IPS-15b (cell line): ENCODE data around the gene ATP13A4.
"Not testable (repeated sequence)": the region's sequence is repeated elsewhere in the genome, so short reads cannot be mapped to it uniquely, and the experiment has no call there.

Source experiments
- H3K27me3 ChIP-seq: one replicate; pipeline ENCODE4 v1.6.1; 2013; ENCODE audit warnings: low read length; ENCODE audit not compliant: control insufficient read depth, insufficient read depth
- H3K36me3 ChIP-seq: one replicate; pipeline ENCODE4 v1.6.1; 2013; ENCODE audit warnings: low read length; ENCODE audit not compliant: control insufficient read depth, insufficient read depth
- H3K4me1 ChIP-seq: one replicate; pipeline ENCODE4 v1.6.1; 2013; ENCODE audit warnings: mild to moderate bottlenecking, low read length; ENCODE audit not compliant: control insufficient read depth, insufficient read depth
- H3K4me3 ChIP-seq: one replicate; pipeline ENCODE4 v1.5.1; 2013; ENCODE audit warnings: low read depth, low read length
- H3K9ac ChIP-seq: one replicate; pipeline ENCODE4 v1.6.1; 2013; ENCODE audit warnings: low read depth, mild to moderate bottlenecking, low read length
- H3K9me3 ChIP-seq: one replicate; pipeline ENCODE4 v1.6.1; 2013; ENCODE audit warnings: mild to moderate bottlenecking, low read length; ENCODE audit not compliant: control insufficient read depth, insufficient read depth

Gene ATP13A4

DNA sequence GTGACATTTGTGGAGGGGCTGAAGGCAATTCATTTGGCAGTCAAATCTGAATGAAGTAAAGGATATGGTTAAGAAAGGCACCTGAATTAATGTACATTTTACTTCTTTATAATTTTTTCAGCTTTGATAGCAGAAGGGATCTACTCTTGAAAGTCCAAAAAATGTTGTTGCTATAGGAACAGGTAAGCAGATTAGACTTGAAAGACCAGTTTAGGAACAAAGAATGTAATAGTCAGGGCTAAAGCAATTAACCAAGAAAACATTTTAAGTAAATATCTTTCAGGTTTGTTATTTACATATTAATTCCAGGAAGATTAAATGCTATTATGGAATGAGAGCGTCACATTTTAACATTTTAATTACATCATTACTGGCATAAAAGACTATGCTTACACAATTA lies 1.1 kb downstream of the ATP13A4 start:
- Histone ChIP-seq H3K9ac (no peak overlapping the region), H3K36me3 (no peaks in the 10 kb centered on the region), H3K4me3 (no peak overlapping the region), H3K4me1 (peaks cover 2% of the 10 kb centered on the region), H3K9me3 (no peaks in the 10 kb centered on the region), H3K27me3 (no peaks in the 10 kb centered on the region)

DNA sequence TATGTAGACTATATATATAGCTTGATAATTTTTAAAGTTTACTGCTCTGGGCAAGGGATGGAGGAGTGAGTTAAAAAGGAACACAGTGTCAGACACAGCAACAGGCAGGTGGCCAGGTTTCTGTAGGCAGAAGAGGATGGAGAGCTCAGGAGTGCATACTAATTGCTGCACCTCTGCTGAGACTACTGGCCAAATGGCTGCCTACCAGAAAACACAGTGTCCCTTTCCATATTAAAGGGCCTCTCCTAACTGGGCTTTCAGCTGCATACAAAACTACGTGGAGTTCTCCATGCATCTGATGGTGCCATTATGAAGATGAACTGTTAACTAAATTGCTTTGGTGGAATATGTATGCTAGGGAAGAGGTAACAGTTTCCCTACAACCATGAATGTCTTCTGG lies 1.8 kb downstream of the ATP13A4 start:
- Histone ChIP-seq H3K9me3 (no peaks in the 10 kb centered on the region), H3K27me3 (no peaks in the 10 kb centered on the region), H3K4me3 (no peak overlapping the region), H3K36me3 (no peaks in the 10 kb centered on the region), H3K9ac (no peak overlapping the region), H3K4me1 (peaks cover 2% of the 10 kb centered on the region)

DNA sequence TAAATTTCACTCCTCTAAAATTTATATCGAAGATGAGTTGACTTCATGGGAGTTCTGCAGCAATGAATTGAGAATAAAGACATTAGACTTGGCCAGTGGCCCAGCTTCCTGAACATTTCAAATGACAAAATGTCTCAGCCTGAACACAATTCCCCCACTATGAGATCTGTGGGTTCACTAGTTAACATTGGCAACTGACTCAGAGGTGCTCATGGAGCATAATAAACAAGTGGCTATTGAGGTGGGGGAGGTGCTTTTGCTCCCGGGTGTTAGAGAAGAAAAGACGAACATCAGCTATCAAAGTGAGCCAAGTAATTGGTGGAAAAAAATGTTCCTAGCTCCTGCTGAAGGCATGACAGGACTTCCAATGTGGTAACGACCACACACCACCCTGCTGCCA lies 6.3 kb downstream of the ATP13A4 start:
- Histone ChIP-seq H3K27me3 (no peaks in the 10 kb centered on the region), H3K36me3 (no peaks in the 10 kb centered on the region), H3K9ac (no peak overlapping the region), H3K4me1 (no peaks in the 10 kb centered on the region), H3K4me3 (no peak overlapping the region), H3K9me3 (no peaks in the 10 kb centered on the region)

DNA sequence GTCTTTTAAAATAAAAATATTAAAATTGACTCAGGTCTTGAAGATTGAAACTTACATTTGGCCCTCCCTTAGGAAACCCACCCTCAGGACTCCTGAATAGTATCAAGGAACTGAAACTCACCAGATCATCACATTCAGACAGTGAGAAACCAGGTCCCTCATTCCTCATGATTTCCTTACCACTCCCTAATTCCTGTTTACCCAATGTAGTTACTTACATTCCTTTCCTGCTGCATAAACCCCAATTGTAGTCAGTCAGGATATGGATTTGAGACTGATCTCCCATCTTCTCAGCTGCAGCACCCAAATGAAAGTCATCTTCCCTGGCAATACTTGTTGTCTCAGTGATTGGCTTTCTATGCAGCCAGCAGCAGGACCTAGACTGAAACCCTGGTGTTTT lies 8.6 kb downstream of the ATP13A4 start:
- Histone ChIP-seq H3K4me1 (no peaks in the 10 kb centered on the region), H3K9ac (no peak overlapping the region), H3K36me3 (no peaks in the 10 kb centered on the region), H3K4me3 (no peak overlapping the region), H3K27me3 (no peaks in the 10 kb centered on the region), H3K9me3 (no peaks in the 10 kb centered on the region)

DNA sequence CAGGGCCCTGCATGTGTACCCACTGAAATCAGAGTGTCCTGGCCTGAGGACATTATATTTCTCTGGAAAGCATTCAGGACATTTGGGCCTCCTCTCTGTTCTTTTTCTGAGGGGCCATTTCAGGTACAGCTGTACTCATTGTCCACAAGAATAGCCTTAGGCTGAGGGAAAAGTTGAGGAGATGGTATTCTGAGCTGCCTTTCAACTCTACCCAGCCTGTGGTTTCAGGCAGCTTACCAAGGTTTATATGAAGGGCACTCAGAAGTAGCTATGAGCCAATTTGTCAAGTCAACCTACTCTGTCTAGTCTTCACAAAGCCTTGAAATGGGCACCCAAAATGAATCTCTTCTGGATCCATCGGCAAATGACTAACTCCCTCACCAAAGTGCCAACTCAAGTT lies 9.4 kb downstream of the ATP13A4 start:
- no peak overlapping the region for H3K4me3 ChIP-seq
- no peaks in the 10 kb centered on the region for H3K36me3 ChIP-seq
- no peaks in the 10 kb centered on the region for H3K4me1 ChIP-seq
- no peaks in the 10 kb centered on the region for H3K27me3 ChIP-seq
- no peaks in the 10 kb centered on the region for H3K9me3 ChIP-seq
- no peak overlapping the region for H3K9ac ChIP-seq

DNA sequence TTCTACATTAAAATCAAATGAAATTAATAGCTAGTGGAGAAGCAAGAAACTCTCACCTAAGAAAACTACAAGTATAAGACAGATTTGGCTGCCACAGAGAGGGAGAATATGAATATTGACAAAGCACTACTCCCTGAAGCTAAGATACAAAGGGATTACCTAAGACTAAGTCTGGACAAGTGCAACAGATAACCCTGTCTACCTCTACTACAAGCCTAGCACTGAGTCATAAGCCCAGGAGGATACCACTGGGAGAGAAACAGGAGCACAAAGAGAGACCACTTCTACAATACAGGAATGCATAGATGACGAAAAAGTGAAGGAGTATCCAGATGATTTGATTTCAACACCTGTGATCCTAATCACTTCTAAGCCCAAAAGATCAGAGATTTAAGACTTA lies 10.4 kb downstream of the ATP13A4 start:
- no peak overlapping the region for H3K4me3 ChIP-seq
- H3K4me1 ChIP-seq, result no peaks in the 10 kb centered on the region
- no peaks in the 10 kb centered on the region for H3K9me3 ChIP-seq
- H3K9ac ChIP-seq, result no peak overlapping the region
- H3K36me3 ChIP-seq, result no peaks in the 10 kb centered on the region
- no peaks in the 10 kb centered on the region for H3K27me3 ChIP-seq

DNA sequence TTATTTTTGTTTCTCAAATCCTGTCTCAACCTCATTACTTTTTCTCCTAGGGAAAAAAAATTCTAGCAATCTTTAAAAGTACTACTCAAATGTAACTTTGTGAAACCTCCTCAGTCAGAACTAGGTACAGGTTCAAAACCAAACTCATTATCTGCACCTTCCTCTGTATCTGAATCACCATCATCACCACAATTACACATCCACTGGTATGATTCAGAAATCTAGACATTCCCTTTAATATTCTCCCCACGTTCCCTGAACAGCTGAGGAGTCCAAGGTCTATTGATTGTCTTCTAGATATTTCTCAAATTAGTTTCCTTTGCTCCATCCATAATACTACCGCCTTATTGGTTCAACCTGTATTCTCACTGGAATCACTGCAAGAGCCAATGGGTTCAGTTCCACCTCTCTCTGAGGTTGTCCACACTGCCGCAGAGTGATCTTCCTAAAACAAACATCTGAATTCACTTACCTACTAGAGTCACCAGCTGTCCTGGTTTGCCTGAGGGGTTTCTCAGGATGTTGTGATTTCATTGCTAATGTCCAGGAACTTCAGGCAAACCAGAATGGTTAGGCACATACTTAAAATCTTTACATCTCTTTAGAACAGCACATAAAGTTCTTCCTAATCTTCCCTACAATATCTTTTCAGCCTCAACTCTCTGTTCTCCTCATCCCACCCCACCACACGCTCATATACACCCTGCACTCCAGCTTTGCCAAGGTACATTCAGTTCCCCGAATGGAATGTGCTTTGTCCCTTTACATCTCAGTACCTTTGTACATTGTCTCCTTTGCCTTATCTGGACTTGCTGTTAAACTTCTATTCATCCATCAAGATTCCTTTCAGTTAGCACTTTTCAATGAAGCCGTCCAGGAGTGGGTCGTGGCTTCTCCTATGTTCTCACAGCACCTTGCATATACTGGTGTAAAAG lies 24.2 kb downstream of the ATP13A4 start:
- no peak overlapping the region for H3K9ac ChIP-seq
- H3K9me3 ChIP-seq, result no peaks in the 10 kb centered on the region
- no peaks in the 10 kb centered on the region for H3K36me3 ChIP-seq
- H3K4me3 ChIP-seq, result no peak overlapping the region
- no peaks in the 10 kb centered on the region for H3K27me3 ChIP-seq
- no peaks in the 10 kb centered on the region for H3K4me1 ChIP-seq

DNA sequence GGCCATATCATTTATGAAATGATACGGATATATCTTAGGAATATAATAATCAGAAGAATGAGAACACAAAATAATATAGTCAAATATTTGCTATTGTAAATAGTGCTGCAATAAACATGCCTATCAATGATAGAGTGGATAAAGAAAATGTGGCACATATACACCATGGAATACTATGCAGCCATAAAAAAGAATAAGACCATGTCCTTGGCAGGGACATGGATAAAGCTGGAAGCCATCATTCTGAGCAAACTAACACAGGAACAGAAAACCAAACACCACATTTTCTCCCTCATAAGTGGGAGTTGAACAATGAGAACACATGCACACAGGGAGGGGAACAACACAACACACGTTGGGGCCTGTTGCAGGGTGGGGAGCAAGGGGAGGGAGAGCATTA lies 28.6 kb downstream of the ATP13A4 start:
- H3K9me3 ChIP-seq, H3K27me3 ChIP-seq, H3K4me3 ChIP-seq, H3K4me1 ChIP-seq, H3K36me3 ChIP-seq, H3K9ac ChIP-seq: not testable (repeated sequence)

DNA sequence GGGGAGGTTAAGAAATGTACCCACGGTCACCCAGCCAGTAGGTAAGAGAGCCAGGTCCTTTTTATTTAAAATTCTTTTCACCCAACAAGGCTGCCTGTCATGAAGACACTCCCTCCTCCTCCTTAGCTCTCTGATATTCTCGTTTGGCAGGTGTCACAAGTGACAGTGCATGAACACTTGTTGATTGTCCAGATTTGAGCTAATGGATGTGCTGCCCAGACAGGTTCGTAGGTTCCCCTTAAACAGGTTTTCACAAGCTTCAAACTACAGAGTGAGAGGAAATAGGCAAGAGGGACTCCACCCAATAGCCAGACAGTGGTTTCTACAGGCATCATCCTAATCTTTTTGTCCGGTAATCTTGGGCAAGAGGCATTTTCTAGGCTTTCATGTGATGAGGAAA lies 32.2 kb downstream of the ATP13A4 start:
- H3K36me3 ChIP-seq, result no peaks in the 10 kb centered on the region
- H3K4me3 ChIP-seq, result no peak overlapping the region
- H3K9ac ChIP-seq, result no peak overlapping the region
- H3K27me3 ChIP-seq, result no peaks in the 10 kb centered on the region
- no peaks in the 10 kb centered on the region for H3K9me3 ChIP-seq
- no peaks in the 10 kb centered on the region for H3K4me1 ChIP-seq

DNA sequence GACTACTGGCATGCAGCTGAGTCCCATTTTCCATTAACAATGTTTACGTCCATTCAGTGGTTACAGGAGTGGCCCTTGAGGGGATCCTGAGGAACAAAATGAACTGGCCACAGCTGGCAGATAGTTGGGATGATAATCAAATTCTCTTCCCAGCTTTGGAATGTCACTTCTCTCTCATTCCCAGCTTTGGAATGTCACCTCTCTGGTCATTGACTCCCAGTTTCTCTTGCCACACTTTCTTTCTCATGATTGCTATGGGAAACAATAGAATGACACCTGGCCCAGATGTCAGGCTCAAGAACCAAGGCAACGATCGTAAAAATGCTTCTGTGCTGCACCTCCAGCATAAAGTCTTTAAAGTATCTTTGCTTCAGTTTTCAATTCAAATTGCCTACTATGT lies 34.0 kb downstream of the ATP13A4 start:
- Histone ChIP-seq H3K36me3 (no peaks in the 10 kb centered on the region), H3K27me3 (no peaks in the 10 kb centered on the region), H3K4me3 (no peak overlapping the region)

DNA sequence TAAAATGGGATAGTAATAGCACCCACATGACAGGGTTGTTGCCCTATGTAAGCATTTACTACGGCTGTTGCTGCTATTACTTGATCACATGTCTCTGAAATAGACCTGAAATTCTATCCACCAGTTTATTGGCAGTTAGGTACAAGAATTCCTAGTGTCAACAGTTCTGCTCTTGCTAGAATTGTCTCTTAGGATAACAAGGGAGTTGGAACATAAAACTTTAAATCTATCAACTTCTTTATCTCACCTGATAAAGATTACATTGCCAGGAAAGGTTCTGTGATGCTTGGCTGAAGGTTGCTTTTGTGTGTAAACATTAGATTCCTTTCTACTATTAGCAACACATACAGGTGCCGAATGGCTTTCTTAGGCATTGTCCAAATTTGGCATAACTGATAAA lies 38.7 kb downstream of the ATP13A4 start:
- H3K9me3 ChIP-seq, result no peaks in the 10 kb centered on the region
- H3K27me3 ChIP-seq, result no peaks in the 10 kb centered on the region
- no peak overlapping the region for H3K4me3 ChIP-seq
- H3K4me1 ChIP-seq, result no peaks in the 10 kb centered on the region
- H3K9ac ChIP-seq, result no peak overlapping the region
- H3K36me3 ChIP-seq, result no peaks in the 10 kb centered on the region

More for the DNA sequence above, 34.0 kb downstream of the ATP13A4 start:
- H3K4me1 ChIP-seq, result no peaks in the 10 kb centered on the region
- no peaks in the 10 kb centered on the region for H3K9me3 ChIP-seq
- no peak overlapping the region for H3K9ac ChIP-seq

DNA sequence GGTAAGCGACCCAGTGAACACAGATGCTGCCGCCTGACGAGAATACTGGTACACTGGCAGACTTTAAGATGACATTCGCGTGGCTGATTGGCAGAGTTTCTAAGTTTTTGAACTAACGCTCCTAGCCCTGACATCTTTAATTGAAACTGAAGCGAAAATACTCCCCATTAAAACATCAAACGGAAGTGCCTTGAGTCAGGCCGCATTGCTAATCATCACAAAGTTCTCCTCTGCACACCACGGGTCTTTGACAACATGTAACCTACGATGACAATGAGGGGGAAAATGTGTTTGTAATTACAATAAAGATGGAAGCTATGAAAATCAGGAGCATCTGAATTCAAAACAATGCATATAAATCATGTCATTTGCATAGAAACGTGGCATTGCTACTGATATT lies 44.5 kb downstream of the ATP13A4 start:
- Histone ChIP-seq H3K9ac (no peak overlapping the region), H3K36me3 (no peaks in the 10 kb centered on the region), H3K9me3 (no peaks in the 10 kb centered on the region), H3K4me3 (no peak overlapping the region), H3K4me1 (no peaks in the 10 kb centered on the region), H3K27me3 (no peaks in the 10 kb centered on the region)
